NCI-H1694 (cell line): Measurements from ENCODE around the gene SMARCA2.

Experiments
- DNase-seq: peaks from one replicate; lab custom pipeline; 2025; lab: John Stamatoyannopoulos, UW

Gene SMARCA2

GRCh38 chr9:2014696-2015580 lies at the start of gene SMARCA2:
TSS of gene SMARCA2 (plus strand) at chr9:2015347. CDS start at chr9:2029023, 13,676 bp downstream.
- peak; percentile 93 for DNase-seq

GRCh38 chr9:1966725-1967366 lies 48.3 kb upstream of the SMARCA2 start:
- DNase-seq = no peak

- no peak for DNase-seq
These were observed 46.0 kb upstream of the SMARCA2 start for GRCh38 chr9:1969160-1969559.

- no peak for DNase-seq
These were observed 45.2 kb upstream of the SMARCA2 start for GRCh38 chr9:1969898-1970297.

GRCh38 chr9:1972672-1973071 lies 42.5 kb upstream of the SMARCA2 start:
- DNase-seq = no peak

- no peak for DNase-seq
These were observed 38.1 kb upstream of the SMARCA2 start for GRCh38 chr9:1977026-1977425.

GRCh38 chr9:1978941-1979340 lies 36.2 kb upstream of the SMARCA2 start:
- peak; percentile 66 for DNase-seq

GRCh38 chr9:1979741-1980367 lies 35.3 kb upstream of the SMARCA2 start:
- DNase-seq = peak; percentile 96

GRCh38 chr9:1980387-1980786 lies 34.8 kb upstream of the SMARCA2 start:
- DNase-seq = no peak

GRCh38 chr9:1982074-1982473 lies 33.1 kb upstream of the SMARCA2 start:
- no peak for DNase-seq

GRCh38 chr9:1986341-1986740 lies 28.8 kb upstream of the SMARCA2 start:
- DNase-seq = no peak

GRCh38 chr9:1989500-1989899 lies 25.6 kb upstream of the SMARCA2 start:
- no peak for DNase-seq

- no peak for DNase-seq
These were observed 21.0 kb upstream of the SMARCA2 start for GRCh38 chr9:1994180-1994579.

GRCh38 chr9:1995084-1995483 lies 20.1 kb upstream of the SMARCA2 start:
- DNase-seq = no peak

GRCh38 chr9:1996156-1996555 lies 19.0 kb upstream of the SMARCA2 start:
- no peak for DNase-seq

GRCh38 chr9:1997646-1998045 lies 17.5 kb upstream of the SMARCA2 start:
- no peak for DNase-seq

- DNase-seq = no peak
These were observed 17.0 kb upstream of the SMARCA2 start for GRCh38 chr9:1998111-1998510.

- no peak for DNase-seq
These were observed 14.8 kb upstream of the SMARCA2 start for GRCh38 chr9:2000314-2000713.

GRCh38 chr9:2008372-2008771 lies 6.8 kb upstream of the SMARCA2 start:
- no peak for DNase-seq

- DNase-seq = no peak
These were observed 2.8 kb upstream of the SMARCA2 start for GRCh38 chr9:2012347-2012746.

- DNase-seq = no peak
These were observed 1.2 kb upstream of the SMARCA2 start for GRCh38 chr9:2013743-2014475.
